Right lobe of liver (tissue), 6 donors: ENCODE results near the gene PAX5. TPM values are rescaled to one million over a fixed set of nuclear protein-coding genes. Genes with fewer than 3 reads are reported as not detected.

Experiments used
- ATAC-seq, 4 donors: fragments of 200-7000 bp; cut with Tn5 transposase; one replicate each; pipeline ENCODE4 v1.9.1; 2020; ENCODE audit warnings: mild to moderate bottlenecking in 4 of 4, moderate library complexity in 4 of 4
- DNase-seq, 3 donors: peaks; one replicate each; pipeline ENCODE4 v3.0.0-alpha.2; 2020
- H3K27ac ChIP-seq, 3 donors: fragments of 200-600 bp; one replicate each; pipeline ENCODE4 v1.8.0; 2022
- H3K27me3 ChIP-seq, 2 donors: fragments of 200-600 bp; one replicate each; pipeline ENCODE4 v1.8.0; 2022
- H3K36me3 ChIP-seq, 4 donors: fragments of 200-600 bp; sonication (generic) in 1 of 4; one replicate each; pipeline versions ENCODE4 v1.5.1 to v1.8.0; 2017 to 2022; ENCODE audit warnings: control low read depth in 1 of 4
- H3K4me1 ChIP-seq, 4 donors: fragments of 200-600 bp; sonication (generic) in 1 of 4; one replicate each; pipeline versions ENCODE4 v1.5.1 to v1.8.0; 2017 to 2022; ENCODE audit warnings: control low read depth in 1 of 4
- H3K4me3 ChIP-seq, 3 donors: fragments of 200-600 bp; one replicate each; pipeline ENCODE4 v1.8.0; 2022
- H3K9me3 ChIP-seq, 4 donors: fragments of 200-600 bp; sonication (generic) in 1 of 4; one replicate each; pipeline versions ENCODE4 v1.5.1 to v1.8.0; 2017 to 2022; ENCODE audit warnings: control low read depth in 1 of 4
- POLR2A ChIP-seq: fragments of 450-650 bp; IDR thresholded peaks from one replicate; pipeline ENCODE4 v1.6.1; 2017; ENCODE audit warnings: antibody characterized with exemption, mild to moderate bottlenecking
- WGBS: methylation state at CpG from one replicate; pipeline ENCODE4 v1.1.6; 2018; ENCODE audit warnings: low coverage, low lambda C conversion rate; ENCODE audit not compliant: insufficient coverage; ENCODE audit errors: missing lambda C conversion rate; 5-methylcytosine and 5-hydroxymethylcytosine counted together
- intact Hi-C, 2 donors: fragments of 100-400 bp; cut with DNase I; formaldehyde crosslinking; loops; one replicate each; pipeline versions ENCODE4 v1.11.2 to v1.14.1; 2022
- total RNA-seq, 6 experiments: library from RNA; depleted of rRNA in 2 of 6; stranded (reverse); fragments of >200 nt in 2 of 6; fragmentation: NEBNext Ultra II Directional in 3 of 6; extraction: Animal tissue kit (Norgen Biotek cat#: 25700) in 3 of 6; gene quantifications; one replicate each; pipeline versions ENCODE4 v1.1.0 to v1.2.4, GENCODE V29; 2016 to 2023
- TF ChIP-seq, protein P1 (sequence below), 4 donors: fragments of 200-600 bp in 3 of 4; fragments of 450-650 bp in 1 of 4; IDR thresholded peaks; one replicate each; pipeline versions ENCODE4 v1.5.1 to v1.8.0; 2016 to 2022; ENCODE audit warnings: antibody characterized with exemption in 4 of 4, mild to moderate bottlenecking in 2 of 4
- donor health status: DM: no; HTN: yes; CAD: no.
- donor health status: DM: no; HTN: no; CAD: no.
- donor health status: DM: no; HTN: no; CAD: no.
- donor health status: DM: no; HTN: yes; CAD: no.
- donor health status: DM: no; HTN: yes; CAD: no.

Gene PAX5
- total RNA-seq, 6 experiments from 2014 or later, result 0.12 to 0.18 TPM; not detected in 4

DNA sequence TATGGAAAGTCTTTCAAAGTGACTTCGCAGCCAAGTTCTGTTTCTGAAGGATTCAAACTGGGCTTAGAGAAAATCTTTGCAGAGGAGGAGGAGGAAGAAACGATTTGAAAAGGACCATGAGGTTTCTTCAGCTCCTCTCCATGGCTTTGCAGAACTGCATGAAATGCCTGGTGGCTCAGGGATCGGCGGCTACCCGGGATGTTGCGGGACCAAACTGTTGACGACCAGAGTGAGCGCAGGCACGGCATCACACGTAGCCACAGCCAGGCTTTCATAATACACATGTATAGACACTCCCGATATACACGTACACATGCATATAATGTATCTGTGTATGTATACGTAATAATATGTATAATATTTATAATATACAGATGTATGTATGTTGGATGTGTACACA, 180.0 kb downstream of the PAX5 start:
- Histone ChIP-seq H3K36me3 (no peaks in the 10 kb centered on the region), H3K4me3 (no peak overlapping the region), H3K4me1 (no peaks in the 10 kb centered on the region), H3K27me3 (no peaks in the 10 kb centered on the region), H3K27ac (no peak overlapping the region), H3K9me3 (no peaks in the 10 kb centered on the region)
- DNase-seq (no peak), ATAC-seq (no peak)
- WGBS, result 66% methylated on average over 5 of the region's 13 CpGs
- TF ChIP-seq, protein P1, sequence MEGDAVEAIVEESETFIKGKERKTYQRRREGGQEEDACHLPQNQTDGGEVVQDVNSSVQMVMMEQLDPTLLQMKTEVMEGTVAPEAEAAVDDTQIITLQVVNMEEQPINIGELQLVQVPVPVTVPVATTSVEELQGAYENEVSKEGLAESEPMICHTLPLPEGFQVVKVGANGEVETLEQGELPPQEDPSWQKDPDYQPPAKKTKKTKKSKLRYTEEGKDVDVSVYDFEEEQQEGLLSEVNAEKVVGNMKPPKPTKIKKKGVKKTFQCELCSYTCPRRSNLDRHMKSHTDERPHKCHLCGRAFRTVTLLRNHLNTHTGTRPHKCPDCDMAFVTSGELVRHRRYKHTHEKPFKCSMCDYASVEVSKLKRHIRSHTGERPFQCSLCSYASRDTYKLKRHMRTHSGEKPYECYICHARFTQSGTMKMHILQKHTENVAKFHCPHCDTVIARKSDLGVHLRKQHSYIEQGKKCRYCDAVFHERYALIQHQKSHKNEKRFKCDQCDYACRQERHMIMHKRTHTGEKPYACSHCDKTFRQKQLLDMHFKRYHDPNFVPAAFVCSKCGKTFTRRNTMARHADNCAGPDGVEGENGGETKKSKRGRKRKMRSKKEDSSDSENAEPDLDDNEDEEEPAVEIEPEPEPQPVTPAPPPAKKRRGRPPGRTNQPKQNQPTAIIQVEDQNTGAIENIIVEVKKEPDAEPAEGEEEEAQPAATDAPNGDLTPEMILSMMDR (IDR thresholded peaks at IDR 0.05), result no peak
- TF ChIP-seq POLR2A, result no peak
- intact Hi-C loops, result no loop called here

DNA sequence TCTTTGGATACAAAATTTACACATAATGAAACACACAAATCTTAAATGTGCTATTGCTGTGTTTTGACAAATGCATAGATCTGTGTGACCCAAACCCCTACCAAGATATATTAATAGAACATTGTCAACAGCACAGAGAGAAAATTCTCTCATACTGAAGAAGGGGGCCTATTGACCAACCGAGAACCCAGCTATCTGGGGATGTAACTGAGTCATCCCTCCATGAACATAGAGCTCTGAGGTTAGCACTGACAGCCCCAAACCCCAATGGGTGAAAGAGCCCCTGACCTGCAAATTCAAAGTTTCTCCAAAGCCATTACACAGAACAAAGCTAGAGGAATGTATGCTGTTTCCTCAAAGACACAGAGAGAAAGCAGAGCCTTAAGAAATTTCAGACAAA, 180.8 kb downstream of the PAX5 start:
- WGBS, result 83% methylated on average over 1 of the region's 1 CpG

DNA sequence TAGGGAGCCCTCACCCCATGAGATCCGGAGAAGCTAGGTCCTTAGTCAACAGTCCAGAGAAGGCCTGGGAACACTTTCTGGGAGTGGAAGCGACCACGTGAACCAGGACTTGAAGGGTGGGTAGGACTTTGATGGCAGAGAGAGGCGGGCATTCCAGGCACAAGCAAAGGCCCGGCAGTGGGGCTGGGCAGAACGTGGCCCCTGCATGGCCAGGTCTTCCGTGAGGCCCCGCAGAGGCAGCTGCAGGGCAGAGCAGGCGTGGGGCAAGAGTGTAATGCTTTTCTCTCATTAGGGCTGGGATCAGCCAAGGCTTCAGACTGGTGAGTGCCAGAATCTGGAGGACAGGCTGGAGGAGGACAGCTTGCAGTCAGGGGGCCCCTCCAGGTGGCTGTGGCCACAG, 184.1 kb downstream of the PAX5 start:
- ATAC-seq (no peak), DNase-seq (no peak)
- WGBS, result 96% methylated on average over 4 of the region's 9 CpGs
- Histone ChIP-seq H3K36me3 (no peaks in the 10 kb centered on the region), H3K9me3 (no peaks in the 10 kb centered on the region), H3K4me1 (no peaks in the 10 kb centered on the region), H3K27me3 (no peaks in the 10 kb centered on the region), H3K4me3 (no peak overlapping the region), H3K27ac (no peak overlapping the region)
- TF ChIP-seq POLR2A, result no peak
- TF ChIP-seq, protein P1 (IDR thresholded peaks at IDR 0.05), result no peak
- intact Hi-C loops, result no loop called here

More for the DNA sequence above, 180.8 kb downstream of the PAX5 start:
- ATAC-seq, result no peak
- H3K4me1 ChIP-seq, result no peaks in the 10 kb centered on the region
- no peaks in the 10 kb centered on the region for H3K36me3 ChIP-seq
- no peaks in the 10 kb centered on the region for H3K9me3 ChIP-seq
- H3K27ac ChIP-seq, result no peak overlapping the region
- TF ChIP-seq POLR2A, result no peak
- TF ChIP-seq, protein P1 (IDR thresholded peaks at IDR 0.05), result no peak
- H3K4me3 ChIP-seq, result no peak overlapping the region
- intact Hi-C loops, result no loop called here
- DNase-seq, result no peak
- no peaks in the 10 kb centered on the region for H3K27me3 ChIP-seq

DNA sequence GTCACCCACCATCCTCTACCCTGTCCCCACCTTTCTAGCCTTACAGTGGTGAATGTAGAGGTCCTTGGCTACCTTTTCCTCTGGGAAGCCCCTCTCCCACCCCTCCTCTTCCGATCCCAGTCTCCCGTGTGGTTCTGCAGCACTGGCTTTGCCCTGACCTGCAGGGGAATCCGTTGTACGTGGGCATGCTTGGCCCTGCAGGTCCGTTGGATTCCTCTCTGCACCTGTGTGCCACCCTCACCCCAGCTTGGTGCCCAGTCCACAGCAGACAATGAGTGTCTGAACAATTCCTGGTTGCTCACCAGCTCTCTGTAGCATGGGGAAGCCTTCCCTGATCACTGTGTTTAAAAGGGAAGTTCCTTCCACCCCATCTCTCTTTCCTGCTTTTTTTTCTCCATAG, 185.1 kb downstream of the PAX5 start:
- ATAC-seq (no peak), DNase-seq (no peak)
- H3K4me3 ChIP-seq, result no peak overlapping the region
- H3K9me3 ChIP-seq, result no peaks in the 10 kb centered on the region
- no peaks in the 10 kb centered on the region for H3K4me1 ChIP-seq
- H3K27ac ChIP-seq, result no peak overlapping the region
- H3K36me3 ChIP-seq, result no peaks in the 10 kb centered on the region
- 83% methylated on average over 1 of the region's 5 CpGs for WGBS
- TF ChIP-seq POLR2A, result no peak
- TF ChIP-seq, protein P1 (IDR thresholded peaks at IDR 0.05), result no peak
- intact Hi-C loops, result no loop called here
- no peaks in the 10 kb centered on the region for H3K27me3 ChIP-seq
